Effector CD8-positive, alpha-beta T cell (primary cell): Measurements from ENCODE around the gene HDDC2.
"Not testable (repeated sequence)": the region's sequence is repeated elsewhere in the genome, so short reads cannot be mapped to it uniquely, and the experiment has no call there.

Experiments used
- DNase-seq: peaks from one replicate; lab custom pipeline; 2025; lab: John Stamatoyannopoulos, UW

The HDDC2 gene

DNA sequence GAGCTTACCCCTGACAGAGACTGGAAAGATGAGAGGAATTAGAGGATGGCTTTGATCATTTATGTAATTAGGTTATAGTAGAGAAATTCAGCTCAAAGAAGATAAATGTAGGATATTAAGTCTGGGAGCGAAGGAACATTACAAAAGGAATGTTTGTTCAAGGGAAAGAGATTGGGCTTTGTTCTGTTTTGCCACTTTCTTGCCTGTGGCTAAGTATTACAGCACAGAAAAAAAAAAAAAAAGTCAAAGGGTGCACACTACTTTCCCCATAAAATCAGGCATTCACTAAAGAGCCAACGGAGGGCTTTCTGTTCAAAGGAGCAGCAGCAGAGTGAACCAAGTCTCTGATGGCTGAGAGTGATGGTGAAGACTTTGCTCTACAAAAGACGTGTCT lies 5.0 kb upstream of the HDDC2 start:
- no peak for DNase-seq

DNA sequence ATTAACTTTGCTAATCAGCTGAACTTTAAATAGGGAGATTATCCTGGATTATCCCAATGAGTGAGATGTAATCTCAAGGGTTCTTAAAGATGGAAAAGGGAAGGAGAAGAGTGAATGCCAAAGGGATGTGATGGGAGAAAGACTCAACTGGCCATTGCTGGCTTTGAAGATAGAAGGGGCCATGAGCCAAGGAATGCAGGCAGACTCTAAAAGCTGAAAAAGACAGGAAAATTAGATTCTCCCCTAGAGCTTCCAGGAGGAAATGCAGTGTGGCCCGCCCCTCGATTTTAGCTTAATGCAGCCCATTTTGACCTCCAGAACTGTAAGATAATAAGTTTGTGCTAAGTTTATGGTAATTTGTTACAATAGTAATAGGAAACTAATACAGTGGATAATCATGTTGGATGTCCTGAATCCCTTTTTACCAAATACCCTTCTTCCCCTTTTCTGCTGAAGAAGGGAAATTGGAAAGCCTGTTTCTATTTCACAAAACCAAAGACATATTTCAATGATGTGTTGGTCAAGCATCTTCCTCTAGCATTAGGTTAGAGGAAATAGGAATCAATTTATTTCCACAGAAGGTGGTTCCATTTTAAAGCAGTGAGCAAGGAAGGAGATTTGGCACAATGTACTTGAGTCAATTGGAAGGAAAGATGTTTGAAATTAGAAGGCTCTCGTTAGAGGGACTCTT lies 3.3 kb upstream of the HDDC2 start:
- no peak for DNase-seq

DNA sequence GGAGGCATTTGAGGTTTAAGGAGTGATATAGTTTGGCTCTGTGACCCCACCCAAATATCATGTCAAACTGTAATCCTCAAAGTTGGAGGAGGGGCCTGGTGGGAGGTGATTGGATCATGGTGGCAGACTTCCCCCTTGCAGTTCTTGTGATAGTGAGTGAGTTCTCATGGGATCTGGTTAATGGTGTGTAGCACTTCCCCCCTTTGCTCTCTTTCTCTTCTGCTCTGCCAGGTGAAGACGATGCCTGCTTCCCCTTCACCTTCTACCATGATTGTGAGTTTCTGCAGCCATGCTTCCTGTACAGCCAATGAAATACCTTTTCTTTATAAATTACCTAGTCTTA lies 1.7 kb upstream of the HDDC2 start:
- DNase-seq: no peak

DNA sequence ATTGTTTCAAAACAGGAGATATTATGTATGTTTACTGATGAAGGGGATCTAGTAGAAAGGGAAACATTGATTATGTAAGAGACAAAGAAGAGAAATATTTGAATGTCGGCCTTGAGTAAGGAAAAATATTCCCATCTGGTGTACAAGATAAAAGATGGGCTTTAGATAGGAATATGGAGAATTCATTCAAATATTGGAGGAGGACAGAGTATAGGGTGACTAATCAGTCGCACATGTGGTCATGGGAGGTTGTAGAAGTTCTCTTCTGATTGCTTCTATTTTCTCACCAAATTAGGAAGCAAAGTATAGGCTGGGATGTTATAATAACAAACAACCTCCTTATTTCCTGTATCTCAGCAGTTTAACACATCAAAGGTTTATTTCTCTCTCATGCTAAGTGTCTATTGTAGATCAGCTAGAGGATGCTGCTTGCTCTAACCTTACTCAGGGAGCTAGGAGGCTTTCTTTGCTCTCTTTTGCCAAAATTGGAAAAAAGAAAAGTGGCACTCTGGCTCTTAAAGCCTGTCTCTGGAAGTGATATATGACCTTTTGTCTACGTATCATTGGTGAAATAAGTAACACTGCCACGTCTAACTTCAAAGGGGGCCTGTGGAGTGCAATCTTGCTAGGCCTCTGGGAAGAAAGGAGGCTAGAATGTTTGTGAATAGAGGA lies 1.2 kb upstream of the HDDC2 start:
- no peak for DNase-seq

DNA sequence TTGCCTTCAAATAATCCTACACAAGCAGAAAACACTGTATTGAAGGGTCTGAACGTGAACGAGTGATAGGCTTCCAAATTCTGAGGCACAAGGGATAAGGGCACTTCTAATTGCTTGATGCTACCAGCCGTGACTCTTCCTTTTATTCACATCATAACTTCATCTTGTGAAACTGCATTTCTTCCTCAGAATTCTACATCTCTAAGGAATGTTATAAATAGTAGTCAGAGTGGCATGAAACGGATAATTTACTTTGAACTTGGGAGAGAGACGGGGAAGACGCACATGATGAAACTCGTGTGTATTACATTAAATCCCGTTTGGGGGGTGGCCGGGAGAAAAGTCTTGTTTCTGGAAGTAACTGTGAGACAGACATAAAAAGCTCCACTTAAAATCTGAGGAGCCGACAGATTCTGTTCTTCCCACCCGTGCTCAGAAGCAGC lies 754 bp downstream of the HDDC2 start:
- no peak for DNase-seq

DNA sequence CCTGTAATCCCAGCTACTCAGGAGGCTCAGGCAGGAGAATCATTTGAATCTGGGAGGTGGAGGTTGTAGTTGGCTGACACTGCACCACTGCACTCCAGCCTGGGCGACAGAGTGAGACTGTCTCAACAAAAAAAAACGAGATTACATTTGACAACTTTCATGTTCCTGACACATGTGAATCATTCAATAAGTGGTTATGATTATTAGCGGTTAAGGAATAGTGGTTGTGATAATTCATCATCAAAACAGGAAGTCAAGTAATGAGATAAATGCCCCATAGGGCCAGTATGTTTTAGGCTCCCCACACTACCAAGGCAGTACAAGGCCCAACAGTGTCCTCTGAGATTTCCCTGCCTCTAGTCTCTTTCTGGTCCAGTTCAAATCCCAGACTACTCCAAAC lies 2.5 kb downstream of the HDDC2 start:
- DNase-seq: no peak

DNA sequence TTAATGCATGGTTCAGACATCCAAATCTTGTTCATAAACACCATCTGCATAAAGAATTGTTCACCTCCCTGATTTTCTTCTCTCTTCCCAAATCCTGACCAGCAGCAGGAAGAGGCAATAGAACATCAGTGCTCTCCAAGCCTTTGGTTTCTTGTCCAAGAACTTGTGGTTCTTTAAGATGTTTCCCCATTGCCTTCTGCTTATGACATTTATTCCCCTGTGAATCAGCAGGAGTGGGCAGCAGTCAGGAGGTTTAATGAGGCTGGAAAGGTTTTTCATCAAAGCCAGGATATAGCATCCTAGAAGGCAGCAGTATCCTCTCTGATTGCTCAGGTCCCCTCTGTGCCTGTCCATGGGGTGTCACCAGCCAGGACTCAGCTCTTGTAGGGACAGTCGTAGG lies 5.3 kb downstream of the HDDC2 start:
- DNase-seq: no peak

DNA sequence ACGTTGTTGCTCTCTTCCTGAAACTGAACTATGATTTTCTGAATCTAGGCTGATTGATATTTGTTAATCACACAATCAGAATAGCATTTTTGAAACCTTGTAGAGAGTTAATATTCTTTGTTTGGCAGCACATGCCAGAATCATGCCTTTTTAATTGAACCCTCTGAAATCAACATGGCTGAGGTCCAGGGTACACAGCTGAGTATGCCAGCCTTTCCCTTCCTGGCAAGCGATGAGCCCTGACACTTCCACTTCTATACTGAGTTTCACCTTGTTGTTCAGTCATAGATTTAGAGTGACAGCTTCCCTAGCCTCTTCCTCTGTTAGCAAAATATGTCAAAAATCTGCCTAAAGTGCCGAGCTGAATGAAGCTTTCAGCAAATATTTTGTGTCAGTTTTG lies 6.8 kb downstream of the HDDC2 start:
- DNase-seq: no peak

DNA sequence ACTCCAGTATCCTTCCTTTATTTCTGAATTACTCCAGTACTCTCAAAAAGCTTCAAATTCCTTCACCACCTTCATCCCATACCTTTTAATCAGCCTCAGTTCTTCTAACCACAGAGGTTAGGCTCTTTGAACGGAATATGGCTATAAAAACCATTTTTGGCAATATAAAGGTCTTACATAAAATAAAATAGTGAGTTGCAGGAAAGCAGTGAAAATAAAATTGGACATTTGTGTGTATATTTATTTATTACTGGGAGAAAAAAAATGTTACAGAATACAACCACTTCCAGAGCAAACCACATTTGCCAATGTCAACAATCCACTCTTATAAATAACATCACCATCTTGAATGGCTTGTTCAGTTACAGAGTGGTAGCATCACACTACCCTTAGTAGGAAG lies 7.7 kb downstream of the HDDC2 start:
- DNase-seq: no peak

DNA sequence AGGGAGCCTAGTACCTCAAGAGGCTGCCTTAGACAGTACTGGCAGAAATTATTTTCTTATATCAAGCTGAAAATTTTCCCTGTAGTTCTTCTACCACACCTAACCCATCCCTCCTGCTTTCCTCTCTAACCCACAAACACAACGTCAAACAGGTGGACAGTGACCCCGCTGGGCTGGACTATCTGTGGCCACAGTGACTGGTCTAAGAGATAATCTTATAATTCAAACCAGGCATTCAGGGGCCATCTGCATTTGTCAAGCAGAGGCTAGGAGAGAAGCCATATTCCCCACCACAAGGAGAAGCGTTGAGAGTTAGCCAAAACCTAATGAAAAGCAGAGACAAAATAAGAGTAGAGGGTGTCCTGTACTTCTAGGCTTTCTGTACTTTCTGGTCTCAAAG lies 8.2 kb downstream of the HDDC2 start:
- no peak for DNase-seq

DNA sequence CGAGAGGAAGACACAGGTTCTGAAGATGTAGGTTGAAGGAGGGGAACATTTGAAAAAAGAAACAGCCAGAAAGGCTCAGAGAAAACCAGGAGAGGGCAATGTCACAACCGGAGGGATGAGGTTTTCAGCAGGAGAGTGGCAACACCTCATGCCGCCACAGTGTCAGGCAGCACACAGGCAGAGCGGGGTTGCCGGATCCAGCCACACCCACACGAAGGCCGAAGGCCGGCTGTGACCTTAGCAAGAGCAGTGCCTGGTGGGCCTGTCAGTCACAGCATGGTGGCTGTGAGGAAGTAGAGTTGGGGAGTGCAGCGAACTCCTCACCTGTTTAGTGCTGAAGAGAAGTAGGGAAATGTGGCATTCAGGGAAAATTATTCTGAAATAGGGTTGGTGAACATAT lies 14.0 kb downstream of the HDDC2 start:
- no peak for DNase-seq

DNA sequence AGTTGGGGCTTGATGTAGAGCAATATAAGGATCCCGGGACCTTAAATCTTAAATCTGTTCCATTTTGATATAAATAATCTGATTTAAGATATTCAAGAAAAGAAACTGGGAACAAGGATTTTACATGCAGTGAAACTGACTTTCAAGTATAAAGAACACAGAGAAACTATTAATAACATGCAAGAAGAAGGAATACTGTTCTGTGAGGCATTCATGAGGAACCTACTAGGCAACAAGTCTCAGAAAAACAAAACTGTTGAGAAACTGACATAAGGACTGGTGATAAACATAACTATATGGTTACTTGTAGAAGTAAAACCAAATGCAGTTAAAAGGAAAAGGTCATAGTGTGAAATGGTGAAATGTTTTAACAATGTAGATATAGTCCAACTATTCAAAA lies 15.8 kb downstream of the HDDC2 start:
- DNase-seq: no peak

DNA sequence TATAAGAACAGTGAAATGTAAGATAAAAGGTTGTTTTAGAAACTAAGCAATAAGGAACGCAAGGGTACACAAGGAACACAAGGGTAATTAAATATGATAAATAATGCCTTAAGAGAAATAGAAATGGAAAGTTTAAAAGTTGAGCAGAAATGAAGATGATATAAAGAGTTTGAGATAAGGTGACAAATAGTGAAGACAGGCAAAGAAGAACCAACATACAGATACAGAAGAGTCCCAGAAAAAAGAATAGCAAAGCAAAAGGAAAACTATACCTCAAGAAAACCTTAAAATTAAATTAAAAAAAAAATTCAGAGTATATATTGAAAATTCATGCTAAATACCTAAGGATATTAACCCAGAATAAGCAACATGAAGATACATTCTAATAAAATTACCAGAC lies 16.4 kb downstream of the HDDC2 start:
- no peak for DNase-seq

DNA sequence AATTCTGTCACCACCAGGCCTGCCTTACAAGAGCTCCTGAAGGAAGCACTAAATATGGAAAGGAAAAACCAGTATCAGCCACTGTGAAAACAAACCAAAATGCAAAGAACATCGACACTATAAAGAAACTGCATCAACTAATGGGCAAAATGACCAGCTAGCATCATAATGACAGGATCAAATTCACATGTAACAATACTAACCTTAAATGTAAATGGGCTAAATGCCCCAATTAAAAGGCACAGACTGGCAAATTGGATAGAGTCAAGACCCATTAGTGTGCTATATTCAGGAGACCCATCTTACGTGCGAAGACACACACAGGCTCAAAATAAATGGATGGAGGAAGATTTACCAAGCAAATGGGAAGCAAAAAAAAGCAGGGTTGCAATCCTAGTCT lies 19.3 kb downstream of the HDDC2 start:
- not testable (repeated sequence) for DNase-seq

DNA sequence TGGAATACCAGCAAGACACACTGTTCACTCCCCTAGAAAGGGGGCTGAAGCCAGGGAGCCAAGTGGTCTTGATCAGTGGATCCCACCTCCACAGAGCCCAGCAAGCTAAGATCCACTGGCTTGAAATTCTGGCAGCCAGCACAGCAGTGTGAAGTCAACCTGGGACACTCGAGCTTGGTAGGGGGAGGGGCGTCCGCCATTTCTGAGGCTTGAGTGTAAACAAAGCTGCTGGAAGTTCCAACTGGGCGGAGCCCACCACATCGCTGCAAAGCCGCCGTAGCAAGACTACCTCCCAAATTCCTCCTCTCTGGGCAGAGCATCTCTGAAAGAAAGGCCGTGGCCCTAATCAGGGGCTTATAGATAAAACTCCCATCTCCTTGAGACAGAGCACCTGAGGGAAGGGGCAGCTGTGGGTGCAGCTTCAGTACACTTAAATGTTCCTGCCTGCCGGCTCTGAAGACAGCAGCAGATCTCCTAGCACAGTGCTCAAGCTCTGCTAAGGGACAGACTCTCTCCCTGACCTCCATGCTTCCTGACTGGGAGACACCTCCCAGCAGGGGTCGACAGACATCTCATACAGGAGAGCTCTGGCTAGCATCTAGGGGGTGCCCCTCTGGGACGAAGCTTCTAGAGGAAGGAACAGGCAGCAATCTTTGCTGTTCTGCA lies 21.3 kb downstream of the HDDC2 start:
- not testable (repeated sequence) for DNase-seq

DNA sequence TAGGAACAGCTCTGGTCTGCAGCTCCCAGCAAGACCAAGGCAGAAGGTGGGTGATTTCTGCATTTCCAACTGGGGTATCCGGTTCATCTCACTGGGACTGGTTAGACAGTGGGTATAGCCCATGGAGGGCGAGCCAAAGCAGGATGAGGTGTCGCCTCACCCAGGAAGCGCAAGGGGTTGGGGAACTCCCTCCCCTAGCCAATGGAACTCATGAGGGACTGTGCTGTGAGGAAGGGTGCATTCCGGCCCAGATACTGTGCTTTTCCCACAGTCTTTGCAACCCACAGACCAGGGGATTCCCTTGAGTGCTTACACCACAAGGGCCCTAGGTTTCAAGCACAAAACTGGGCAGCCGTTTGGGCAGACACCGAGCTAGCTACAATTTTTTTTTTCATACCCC lies 21.8 kb downstream of the HDDC2 start:
- DNase-seq: no peak

DNA sequence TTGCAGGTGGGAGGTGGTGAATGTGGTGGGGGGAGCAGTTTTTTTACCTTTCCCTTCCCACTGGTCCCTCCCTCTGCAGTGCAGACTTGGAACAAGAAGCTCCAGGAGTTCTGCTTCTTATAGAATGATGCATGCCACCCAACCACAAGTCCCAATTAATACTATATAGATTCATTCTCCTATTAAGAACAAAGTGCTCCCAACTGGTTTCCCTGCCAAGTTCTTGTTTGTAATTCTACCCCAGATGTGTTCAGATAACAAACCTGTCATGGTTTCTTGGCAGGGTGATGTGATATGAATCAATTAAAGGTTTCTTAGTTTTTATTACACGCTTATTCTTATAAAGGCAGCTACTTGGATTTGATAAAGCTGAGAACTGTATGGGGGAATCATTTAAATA lies 23.9 kb downstream of the HDDC2 start:
- DNase-seq: no peak

DNA sequence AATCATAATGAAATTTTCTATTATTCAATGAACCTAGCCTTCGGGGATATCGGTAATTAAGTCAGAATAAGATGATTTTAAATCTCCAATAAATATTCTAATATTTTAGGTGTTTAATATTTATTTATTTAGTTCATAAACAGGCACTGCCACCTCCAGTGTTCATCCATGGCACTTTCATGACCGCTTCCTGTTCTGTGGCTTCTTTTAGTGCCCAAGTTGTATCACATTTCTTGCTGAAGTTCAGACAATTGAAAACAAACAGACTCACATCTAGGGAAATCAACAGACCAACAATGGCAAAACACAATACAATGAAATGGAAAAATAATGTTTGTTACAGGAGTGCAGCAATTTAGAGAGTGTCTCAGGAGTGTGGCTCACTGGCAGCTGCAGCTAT lies 26.0 kb downstream of the HDDC2 start:
- no peak for DNase-seq

DNA sequence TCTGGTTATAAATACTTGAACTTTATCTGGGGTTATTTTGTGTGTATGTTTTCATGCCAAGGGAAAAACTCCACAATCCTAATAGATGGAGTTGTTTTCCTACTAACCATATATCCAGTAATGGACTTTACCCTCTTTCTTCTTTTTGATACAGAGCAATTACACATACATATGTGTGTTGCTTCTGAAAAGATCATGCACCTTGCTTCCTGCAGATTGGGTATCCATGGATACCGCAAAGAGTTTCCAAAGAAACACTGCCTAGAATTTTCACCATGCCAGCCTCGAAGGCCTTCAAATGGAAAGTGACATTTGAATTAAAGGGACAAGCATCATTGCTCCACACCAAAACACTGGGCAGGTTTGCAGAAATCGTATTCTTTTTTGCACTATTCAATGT lies 26.8 kb downstream of the HDDC2 start:
- no peak for DNase-seq

DNA sequence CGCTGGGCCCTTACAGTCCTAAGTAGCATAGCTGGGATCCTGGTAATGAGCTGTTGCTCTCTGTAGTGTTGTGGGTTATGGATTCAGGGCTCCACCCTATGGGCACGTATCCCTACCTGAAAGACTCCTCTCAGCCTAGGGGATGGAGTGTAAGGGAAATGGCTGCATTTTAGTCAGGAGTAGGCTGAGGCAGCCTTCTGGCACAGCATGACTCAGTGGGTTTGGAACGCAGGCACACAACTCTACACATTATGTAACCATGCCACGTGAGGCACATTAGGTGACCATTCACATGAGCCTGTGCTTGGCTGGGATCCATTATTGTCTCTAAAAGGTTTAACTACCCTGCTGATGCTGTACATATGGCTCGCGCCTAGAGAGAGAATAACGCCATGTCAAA lies 27.8 kb downstream of the HDDC2 start:
- DNase-seq: no peak

DNA sequence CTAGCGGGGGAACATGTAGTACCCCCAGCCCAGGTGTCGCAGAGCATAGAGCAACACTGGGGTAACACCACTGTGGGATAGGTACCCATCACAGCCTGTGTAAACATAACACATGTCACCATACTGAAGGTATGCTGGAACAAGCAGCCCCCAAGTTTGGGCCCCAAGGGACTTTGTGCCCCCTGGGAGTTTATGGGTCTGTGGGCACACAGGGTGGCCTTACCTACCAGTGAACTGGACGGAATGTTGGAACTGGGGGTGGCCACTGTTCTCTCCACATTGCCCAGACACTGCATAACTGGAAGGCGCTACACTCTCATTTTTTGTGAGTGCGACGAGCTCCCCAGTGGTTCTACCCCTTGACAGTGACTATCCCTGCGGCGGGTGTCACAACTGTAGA lies 28.5 kb downstream of the HDDC2 start:
- no peak for DNase-seq

DNA sequence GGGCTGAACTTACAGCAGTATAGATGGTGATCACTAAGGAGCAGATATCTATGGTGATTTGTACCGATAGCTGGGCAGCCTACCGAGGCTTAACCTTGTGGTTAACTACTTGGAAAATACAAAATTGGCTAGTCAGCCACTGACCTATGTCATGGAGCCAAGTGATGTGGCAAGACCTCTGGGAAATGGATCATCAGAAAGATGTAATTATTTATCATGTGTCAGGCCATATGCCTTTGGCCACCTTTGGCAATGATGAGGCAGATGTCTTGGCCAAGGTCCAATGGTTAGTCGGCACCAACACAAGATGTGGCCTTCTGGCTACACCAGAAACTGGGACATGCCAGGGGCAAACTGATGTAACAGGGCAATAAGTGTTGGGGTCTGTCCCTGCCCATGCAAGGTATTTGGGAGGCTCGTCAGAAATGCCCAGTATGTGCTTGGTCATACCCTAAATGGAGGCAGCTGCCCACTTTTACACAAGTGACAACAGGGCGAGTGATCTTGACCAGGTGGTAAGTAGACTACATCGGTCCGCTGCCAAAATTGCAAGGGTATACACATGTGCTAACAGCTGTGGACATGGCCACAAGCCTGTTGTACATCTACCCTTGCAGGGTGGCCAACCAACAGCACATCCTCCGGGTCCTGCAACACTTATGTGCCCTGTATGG lies 30.1 kb downstream of the HDDC2 start:
- no peak for DNase-seq

DNA sequence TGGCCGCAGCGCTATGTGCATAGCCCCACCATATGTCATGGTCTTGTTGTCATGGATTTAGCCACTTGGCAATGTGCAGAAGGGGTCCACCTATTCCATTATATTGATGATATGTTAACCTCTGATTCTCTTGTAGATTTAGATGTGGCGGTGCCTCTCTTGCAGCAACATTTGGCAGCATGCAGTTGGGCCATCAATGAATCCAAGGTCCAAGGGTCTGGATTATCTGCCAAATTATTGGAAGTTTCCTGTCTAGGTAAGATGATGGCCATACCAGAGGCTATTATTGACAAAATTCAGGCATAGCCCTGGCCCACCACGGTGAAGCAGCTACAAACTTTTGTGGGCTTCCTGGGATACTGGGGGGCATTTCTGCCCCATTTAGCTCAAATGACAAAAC lies 31.4 kb downstream of the HDDC2 start:
- no peak for DNase-seq
